Loucy (cell line): ENCODE measurements around the gene ROMO1.
"Not testable (repeated sequence)": the region's sequence is repeated elsewhere in the genome, so short reads cannot be mapped to it uniquely, and the experiment has no call there.

ENCODE experiments used
- H2AFZ ChIP-seq: fragments of 200-600 bp; sonication (generic); 2 replicates; pipeline ENCODE4 v1.6.0; 2016; ENCODE audit warnings: antibody characterized with exemption, mild to moderate bottlenecking, low read length, moderate library complexity
- H3F3A ChIP-seq: fragments of 200-600 bp; 2 replicates; pipeline ENCODE4 v1.6.0; 2016; ENCODE audit warnings: antibody characterized with exemption, low read depth, mild to moderate bottlenecking
- H3K27me3 ChIP-seq: fragments of 200-600 bp; sonication (generic); 2 replicates; pipeline ENCODE4 v1.6.1; 2014; ENCODE audit warnings: low read length, mild to moderate bottlenecking; ENCODE audit not compliant: insufficient read depth, poor library complexity, severe bottlenecking
- H3K36me3 ChIP-seq: fragments of 200-600 bp; sonication (generic); 2 replicates; pipeline ENCODE4 v1.6.1; 2016; ENCODE audit warnings: low read length; ENCODE audit not compliant: insufficient read depth
- H3K4me1 ChIP-seq: fragments of 200-600 bp; sonication (generic); 2 replicates; pipeline ENCODE4 v1.5.1; 2014; ENCODE audit warnings: low read length, mild to moderate bottlenecking; ENCODE audit not compliant: insufficient read depth, poor library complexity, severe bottlenecking
- H3K4me2 ChIP-seq: fragments of 200-600 bp; sonication (generic); 2 replicates; pipeline ENCODE4 v1.6.0; 2014; ENCODE audit warnings: antibody characterized with exemption, low read length, low read depth, mild to moderate bottlenecking; ENCODE audit not compliant: poor library complexity, severe bottlenecking
- H3K4me3 ChIP-seq: fragments of 200-600 bp; sonication (generic); 2 replicates; pipeline ENCODE4 v1.5.1; 2014; ENCODE audit warnings: low read length, mild to moderate bottlenecking, mixed read lengths; ENCODE audit not compliant: poor library complexity, severe bottlenecking
- H3K79me2 ChIP-seq: fragments of 200-600 bp; sonication (generic); 2 replicates; pipeline ENCODE4 v1.6.1; 2014; ENCODE audit warnings: low read length; ENCODE audit not compliant: insufficient read depth
- H3K9ac ChIP-seq: fragments of 200-600 bp; sonication (generic); 2 replicates; pipeline ENCODE4 v1.6.0; 2014; ENCODE audit warnings: mild to moderate bottlenecking, low read depth, low read length, moderate library complexity; ENCODE audit not compliant: poor library complexity, severe bottlenecking
- H3K9me2 ChIP-seq: fragments of 200-600 bp; sonication (generic); replicated peaks from 2 replicates; pipeline ENCODE4 v1.6.1; 2016; ENCODE audit warnings: low read depth, low read length, mixed read lengths
- H3K9me3 ChIP-seq: fragments of 200-600 bp; sonication (generic); 2 replicates; pipeline ENCODE4 v1.6.1; 2014; ENCODE audit warnings: mild to moderate bottlenecking, antibody characterized with exemption, low read length, low read depth; ENCODE audit not compliant: insufficient read depth
- H4K20me1 ChIP-seq: fragments of 200-600 bp; sonication (generic); 2 replicates; pipeline ENCODE4 v1.6.0; 2014; ENCODE audit warnings: antibody characterized with exemption, low read length, mild to moderate bottlenecking; ENCODE audit not compliant: insufficient read depth, poor library complexity, severe bottlenecking
- CTCF ChIP-seq: fragments of 200-600 bp; sonication (generic); conservative IDR thresholded peaks from 2 replicates; pipeline ENCODE4 v1.5.1; 2014; ENCODE audit warnings: mild to moderate bottlenecking, antibody characterized with exemption, low read length
- EZH2phosphoT487 ChIP-seq: fragments of 200-600 bp; IDR thresholded peaks from 2 replicates; pipeline ENCODE4 v1.6.1; 2018; ENCODE audit warnings: antibody characterized with exemption, mild to moderate bottlenecking, moderate library complexity, borderline replicate concordance

The ROMO1 gene

GRCh38 chr20:35711588-35712209, 12.5 kb downstream of the ROMO1 start:
- Histone ChIP-seq H3K27me3 (no peaks in the 10 kb centered on the region), H3K36me3 (peaks cover 97% of the 10 kb centered on the region), H3K79me2 (peaks cover 77% of the 10 kb centered on the region), H2AFZ (no peak overlapping the region), H3K4me3 (no peak overlapping the region), H3K9ac (no peak overlapping the region), H3F3A (peaks cover 4% of the 10 kb centered on the region; the same call in 1 of the 2 replicates), H4K20me1 (peaks cover 98% of the 10 kb centered on the region), H3K9me2 (no peaks in the 10 kb centered on the region), H3K4me2 (no peak overlapping the region), H3K4me1 (no peaks in the 10 kb centered on the region), H3K9me3 (no peaks in the 10 kb centered on the region)
- TF ChIP-seq EZH2phosphoT487 (no peak), CTCF (no peak)

DNA sequence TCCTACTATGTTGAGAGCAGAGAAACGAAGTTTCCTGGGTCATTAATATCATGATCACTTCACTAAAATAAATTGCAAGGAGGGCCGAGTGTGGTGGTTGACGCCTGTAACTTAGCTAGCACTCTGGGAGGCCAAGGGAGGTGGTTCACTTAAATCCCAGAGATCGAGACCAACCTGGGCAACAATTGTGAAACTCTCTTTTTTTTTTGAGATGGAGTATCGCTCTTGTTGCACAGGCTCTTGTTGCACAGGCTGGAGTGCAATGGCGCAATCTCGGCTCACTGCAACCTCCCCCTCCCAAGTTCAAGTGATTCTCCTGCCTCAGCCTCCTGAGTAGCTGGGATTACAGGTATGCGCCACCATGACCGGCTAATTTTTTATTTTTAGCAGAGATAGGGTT, 13.9 kb downstream of the ROMO1 start:
- not testable (repeated sequence) for H3K9ac ChIP-seq, H3K9me3 ChIP-seq, H3K4me3 ChIP-seq, H3K9me2 ChIP-seq, H3K27me3 ChIP-seq, H3K4me2 ChIP-seq, H3K4me1 ChIP-seq, H3F3A ChIP-seq, H2AFZ ChIP-seq
- Histone ChIP-seq H3K79me2 (peaks cover 92% of the 10 kb centered on the region), H4K20me1 (peaks cover 98% of the 10 kb centered on the region), H3K36me3 (peaks cover 98% of the 10 kb centered on the region)

GRCh38 chr20:35714127-35714526, 14.9 kb downstream of the ROMO1 start:
- Histone ChIP-seq H3K4me3 (no peak overlapping the region), H2AFZ (no peak overlapping the region), H3K9ac (no peak overlapping the region), H3K79me2 (peaks cover 93% of the 10 kb centered on the region), H3K27me3 (no peaks in the 10 kb centered on the region), H4K20me1 (peaks cover 98% of the 10 kb centered on the region), H3K4me1 (no peaks in the 10 kb centered on the region), H3K4me2 (no peak overlapping the region), H3K9me2 (no peaks in the 10 kb centered on the region), H3K9me3 (no peaks in the 10 kb centered on the region), H3F3A (peaks cover 6% of the 10 kb centered on the region; the same call in 1 of the 2 replicates), H3K36me3 (peaks cover 98% of the 10 kb centered on the region)
- no peak for TF ChIP-seq EZH2phosphoT487
- TF ChIP-seq CTCF = no peak

DNA sequence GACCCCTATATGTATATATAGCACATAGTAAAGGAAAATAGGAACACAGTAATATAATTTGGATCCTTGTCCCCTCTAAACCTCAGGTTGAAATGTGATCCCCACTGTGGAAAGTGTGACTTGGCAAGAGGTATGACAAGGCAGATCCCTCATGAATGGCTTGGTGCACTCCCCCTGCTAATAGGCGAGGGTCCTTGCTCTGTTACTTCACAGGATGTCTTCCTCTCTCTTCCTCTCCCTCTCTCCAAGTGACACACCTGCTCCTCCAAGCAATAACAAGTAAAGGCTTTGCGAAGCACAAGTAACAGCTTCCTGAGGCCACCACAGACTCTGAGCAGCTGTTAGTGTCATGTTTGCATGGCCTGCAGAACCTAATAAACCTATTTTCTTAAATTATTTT, 16.4 kb downstream of the ROMO1 start:
- H3K4me2 ChIP-seq = no peak overlapping the region
- no peak overlapping the region for H3K9ac ChIP-seq
- no peaks in the 10 kb centered on the region for H3K27me3 ChIP-seq
- no peaks in the 10 kb centered on the region for H3K9me2 ChIP-seq
- H3K79me2 ChIP-seq = peaks cover 93% of the 10 kb centered on the region
- peaks cover 6% of the 10 kb centered on the region; the same call in 1 of the 2 replicates for H3F3A ChIP-seq
- no peak overlapping the region for H2AFZ ChIP-seq
- H4K20me1 ChIP-seq = peaks cover 98% of the 10 kb centered on the region
- no peak overlapping the region for H3K4me3 ChIP-seq
- peaks cover 98% of the 10 kb centered on the region for H3K36me3 ChIP-seq
- no peaks in the 10 kb centered on the region for H3K9me3 ChIP-seq
- TF ChIP-seq CTCF = no peak
- TF ChIP-seq EZH2phosphoT487 = no peak
- H3K4me1 ChIP-seq = no peaks in the 10 kb centered on the region
